ENCODE data around the gene GORASP1.

The GORASP1 gene

GRCh38 chr3:39140341-39140971, 33.0 kb upstream of the GORASP1 start:
- no peak for DNase-seq

- DNase-seq = no peak
Observed at GRCh38 chr3:39139442-39139841, 32.0 kb upstream of the GORASP1 start.

GRCh38 chr3:39138804-39139415, 31.5 kb upstream of the GORASP1 start:
- no peak for DNase-seq

GRCh38 chr3:39137991-39138803, 30.8 kb upstream of the GORASP1 start:
- no peak for DNase-seq

- no peak for DNase-seq
Observed at GRCh38 chr3:39137435-39137936, 30.1 kb upstream of the GORASP1 start.

- no peak for DNase-seq
Observed at GRCh38 chr3:39136533-39137434, 29.4 kb upstream of the GORASP1 start.

- no peak for DNase-seq
Observed at GRCh38 chr3:39135170-39135805, 27.9 kb upstream of the GORASP1 start.

GRCh38 chr3:39134305-39134704, 26.9 kb upstream of the GORASP1 start:
- DNase-seq = no peak

GRCh38 chr3:39133822-39134221, 26.4 kb upstream of the GORASP1 start:
- no peak for DNase-seq

- DNase-seq = no peak
Observed at GRCh38 chr3:39133093-39133490, 25.7 kb upstream of the GORASP1 start.

- DNase-seq = no peak
Observed at GRCh38 chr3:39132096-39133092, 25.0 kb upstream of the GORASP1 start.

GRCh38 chr3:39130693-39131265, 23.4 kb upstream of the GORASP1 start:
- DNase-seq = no peak

GRCh38 chr3:39130026-39130425, 22.6 kb upstream of the GORASP1 start:
- DNase-seq = no peak

GRCh38 chr3:39128951-39129350, 21.5 kb upstream of the GORASP1 start:
- no peak for DNase-seq

- DNase-seq = no peak
Observed at GRCh38 chr3:39127908-39128304, 20.5 kb upstream of the GORASP1 start.

- DNase-seq = no peak
Observed at GRCh38 chr3:39127269-39127907, 20.0 kb upstream of the GORASP1 start.

GRCh38 chr3:39126532-39127071, 19.2 kb upstream of the GORASP1 start:
- DNase-seq = no peak

- no peak for DNase-seq
Observed at GRCh38 chr3:39125841-39126500, 18.5 kb upstream of the GORASP1 start.

Data from NCI-H748 treated with DMSO at 0.1 percent for 48 hours (cell line).